DOHH2 (cell line): ENCODE data around the gene IL1RAPL1.

Experiments
- EZH2phosphoT487 ChIP-seq: fragments of 200-600 bp; sonication (generic); IDR thresholded peaks from 2 replicates; pipeline ENCODE4 v1.6.1; 2017; ENCODE audit warnings: borderline replicate concordance, mild to moderate bottlenecking, antibody characterized with exemption, low read length, moderate library complexity, mixed read lengths
- TF ChIP-seq, protein P1 (sequence below): fragments of 200-600 bp; sonication (generic); IDR thresholded peaks from one replicate; pipeline ENCODE4 v1.5.1; 2014; ENCODE audit warnings: antibody characterized with exemption, mild to moderate bottlenecking, low read depth, low read length; ENCODE audit not compliant: poor library complexity, severe bottlenecking

DNA sequence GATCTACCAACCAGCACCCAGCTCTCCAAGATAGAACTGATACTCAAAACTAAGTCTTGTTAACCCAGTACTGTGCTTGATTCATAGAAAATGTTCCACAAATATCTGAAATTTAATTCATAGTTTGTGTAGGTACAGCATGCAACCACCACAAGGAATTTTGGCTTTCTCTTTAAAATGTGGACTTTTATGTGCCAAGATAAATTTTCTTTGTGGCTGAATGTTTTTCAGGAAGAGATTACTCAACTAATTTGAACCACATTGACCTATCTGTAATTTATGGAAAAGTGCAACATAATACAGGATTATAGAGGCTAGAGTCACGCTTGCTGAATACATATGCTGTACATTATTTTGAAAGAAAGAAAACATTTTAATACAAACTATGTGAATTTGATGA, 730.8 kb downstream of the IL1RAPL1 start:
- TF ChIP-seq, protein P1, sequence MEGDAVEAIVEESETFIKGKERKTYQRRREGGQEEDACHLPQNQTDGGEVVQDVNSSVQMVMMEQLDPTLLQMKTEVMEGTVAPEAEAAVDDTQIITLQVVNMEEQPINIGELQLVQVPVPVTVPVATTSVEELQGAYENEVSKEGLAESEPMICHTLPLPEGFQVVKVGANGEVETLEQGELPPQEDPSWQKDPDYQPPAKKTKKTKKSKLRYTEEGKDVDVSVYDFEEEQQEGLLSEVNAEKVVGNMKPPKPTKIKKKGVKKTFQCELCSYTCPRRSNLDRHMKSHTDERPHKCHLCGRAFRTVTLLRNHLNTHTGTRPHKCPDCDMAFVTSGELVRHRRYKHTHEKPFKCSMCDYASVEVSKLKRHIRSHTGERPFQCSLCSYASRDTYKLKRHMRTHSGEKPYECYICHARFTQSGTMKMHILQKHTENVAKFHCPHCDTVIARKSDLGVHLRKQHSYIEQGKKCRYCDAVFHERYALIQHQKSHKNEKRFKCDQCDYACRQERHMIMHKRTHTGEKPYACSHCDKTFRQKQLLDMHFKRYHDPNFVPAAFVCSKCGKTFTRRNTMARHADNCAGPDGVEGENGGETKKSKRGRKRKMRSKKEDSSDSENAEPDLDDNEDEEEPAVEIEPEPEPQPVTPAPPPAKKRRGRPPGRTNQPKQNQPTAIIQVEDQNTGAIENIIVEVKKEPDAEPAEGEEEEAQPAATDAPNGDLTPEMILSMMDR = no peak
- no peak for TF ChIP-seq EZH2phosphoT487
